GM18511 (cell line): ENCODE measurements around the gene LGALS9C.
"Not testable (repeated sequence)": the region's sequence is repeated elsewhere in the genome, so short reads cannot be mapped to it uniquely, and the experiment has no call there.

Experiments
- ATAC-seq: cut with Tn5 transposase; IDR thresholded peaks from one replicate; pipeline ENCODE4 v1.9.1; 2021; ENCODE audit warnings: mild to moderate bottlenecking, moderate library complexity; ENCODE audit not compliant: unreplicated experiment

The LGALS9C gene

DNA sequence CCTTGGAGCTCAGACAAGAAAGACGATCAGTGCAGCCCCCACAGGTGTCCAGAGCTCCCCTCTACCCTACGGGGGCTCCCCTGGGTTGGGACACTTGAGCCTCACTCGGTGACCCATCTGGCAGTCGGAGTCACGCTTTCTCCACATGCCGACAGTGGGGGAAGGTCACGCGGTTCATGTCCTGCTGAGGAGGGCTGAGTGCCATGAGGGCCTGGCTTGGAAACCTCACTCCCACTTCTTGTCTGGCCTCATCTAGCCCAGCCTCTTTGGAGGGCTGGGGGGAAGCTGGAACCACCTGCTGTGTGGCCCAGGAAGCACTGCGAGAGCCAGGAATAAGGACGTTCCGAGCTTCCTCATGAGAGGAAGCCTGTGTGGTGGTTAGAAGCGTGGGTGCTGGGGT is 1.8 kb downstream of the LGALS9C start:
- ATAC-seq, result not testable (repeated sequence)

DNA sequence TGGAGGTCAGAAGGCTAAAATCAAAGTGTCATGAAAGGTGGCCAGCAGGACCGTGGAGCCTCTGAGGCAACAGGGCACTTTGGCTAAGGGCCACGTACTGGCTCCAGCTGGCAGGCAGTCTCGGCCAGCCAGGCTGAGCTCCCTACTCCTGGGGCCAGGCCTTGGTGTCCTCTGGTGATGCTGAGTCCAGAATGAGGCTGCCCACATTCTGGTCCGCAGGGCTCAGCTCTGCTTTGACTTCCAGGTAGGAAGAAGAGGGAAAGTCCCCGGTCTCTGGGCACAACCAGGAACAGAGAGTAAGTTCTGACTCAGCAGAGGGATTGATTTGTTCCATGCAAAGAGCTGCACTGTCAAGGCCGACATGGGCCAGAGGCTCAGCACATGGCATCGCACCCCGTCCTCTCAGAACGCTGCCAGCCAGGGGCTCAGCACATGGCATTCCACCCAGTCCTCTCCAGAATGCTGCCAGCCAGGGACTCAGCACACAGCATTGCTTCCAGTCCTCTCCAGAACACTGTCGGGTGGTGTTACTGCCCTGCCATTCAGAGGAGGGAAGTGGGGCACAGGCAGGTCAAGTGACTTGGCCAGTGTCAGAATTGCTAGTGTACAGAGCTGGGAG is 2.5 kb downstream of the LGALS9C start:
- not testable (repeated sequence) for ATAC-seq

DNA sequence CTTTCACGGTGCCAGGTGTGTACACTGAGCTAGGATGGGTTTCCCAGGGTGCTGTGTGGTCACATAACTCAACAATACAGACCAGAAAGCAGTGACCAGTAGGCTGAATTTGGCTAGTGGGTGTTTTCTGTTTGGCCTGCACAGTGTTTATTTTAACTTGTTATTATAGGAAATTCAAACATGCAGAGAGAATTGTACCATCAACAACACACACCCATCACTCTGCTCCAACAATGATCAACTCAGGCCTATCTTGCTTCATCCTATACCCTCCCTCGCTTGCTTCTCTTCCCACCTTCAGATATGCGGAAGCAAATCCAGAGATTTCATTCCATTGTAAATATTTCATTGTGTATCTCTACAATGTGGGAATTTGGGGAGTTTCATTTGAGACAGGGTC is 5.2 kb downstream of the LGALS9C start:
- not testable (repeated sequence) for ATAC-seq

DNA sequence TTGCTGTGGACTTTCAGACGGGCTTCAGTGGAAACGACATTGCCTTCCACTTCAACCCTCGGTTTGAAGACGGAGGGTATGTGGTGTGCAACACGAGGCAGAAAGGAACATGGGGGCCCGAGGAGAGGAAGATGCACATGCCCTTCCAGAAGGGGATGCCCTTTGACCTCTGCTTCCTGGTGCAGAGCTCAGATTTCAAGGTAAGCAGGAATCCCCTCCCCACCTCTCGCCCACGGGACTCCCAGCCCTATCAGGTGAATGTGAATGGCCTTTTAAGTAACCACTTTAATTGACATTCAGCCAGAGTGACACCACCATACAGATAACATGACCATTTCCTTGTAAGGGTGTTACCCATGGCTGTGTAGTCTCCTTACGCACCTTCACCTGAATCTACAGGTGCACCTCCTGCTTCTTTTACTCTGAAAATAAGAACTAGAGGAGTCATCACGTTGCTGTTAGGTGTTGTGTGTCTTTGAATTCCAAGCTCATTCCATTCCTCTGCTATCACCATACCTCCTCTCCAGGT is 9.4 kb downstream of the LGALS9C start:
- not testable (repeated sequence) for ATAC-seq

DNA sequence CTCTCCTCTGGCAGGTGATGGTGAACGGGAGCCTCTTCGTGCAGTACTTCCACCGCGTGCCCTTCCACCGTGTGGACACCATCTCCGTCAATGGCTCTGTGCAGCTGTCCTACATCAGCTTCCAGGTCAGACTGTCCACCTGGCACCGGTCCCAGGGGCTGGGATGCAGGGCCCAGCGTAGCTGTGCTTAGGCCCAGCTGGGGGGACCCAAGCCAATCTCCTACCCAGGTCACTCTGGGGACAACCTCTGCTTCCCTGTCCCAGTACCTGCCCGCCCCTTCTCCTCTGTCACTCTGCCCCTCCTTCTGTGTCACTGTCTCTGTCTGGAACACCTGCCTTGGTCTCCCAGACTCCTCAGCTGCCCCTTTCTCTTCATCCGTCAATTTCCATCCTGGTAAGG is 11.0 kb downstream of the LGALS9C start:
- ATAC-seq, result not testable (repeated sequence)

DNA sequence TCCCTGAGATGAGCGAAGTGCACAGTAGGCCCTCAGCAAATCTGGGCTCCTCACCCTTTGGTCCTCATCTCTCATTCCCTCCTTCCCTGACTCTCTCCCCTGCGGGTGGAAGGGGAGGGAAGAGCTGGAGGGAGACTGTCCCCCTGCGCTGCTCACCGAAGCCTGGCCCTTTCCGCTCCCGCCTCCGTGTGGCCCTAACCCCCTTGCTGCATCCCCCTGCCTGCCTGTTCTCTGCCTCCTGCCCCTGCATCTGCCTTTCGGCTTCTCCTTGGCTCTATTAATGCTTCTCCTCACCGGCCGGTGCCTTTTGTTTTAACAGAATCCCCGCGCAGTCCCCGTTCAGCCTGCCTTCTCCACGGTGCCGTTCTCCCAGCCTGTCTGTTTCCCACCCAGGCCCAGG is 12.0 kb downstream of the LGALS9C start:
- ATAC-seq, result not testable (repeated sequence)

DNA sequence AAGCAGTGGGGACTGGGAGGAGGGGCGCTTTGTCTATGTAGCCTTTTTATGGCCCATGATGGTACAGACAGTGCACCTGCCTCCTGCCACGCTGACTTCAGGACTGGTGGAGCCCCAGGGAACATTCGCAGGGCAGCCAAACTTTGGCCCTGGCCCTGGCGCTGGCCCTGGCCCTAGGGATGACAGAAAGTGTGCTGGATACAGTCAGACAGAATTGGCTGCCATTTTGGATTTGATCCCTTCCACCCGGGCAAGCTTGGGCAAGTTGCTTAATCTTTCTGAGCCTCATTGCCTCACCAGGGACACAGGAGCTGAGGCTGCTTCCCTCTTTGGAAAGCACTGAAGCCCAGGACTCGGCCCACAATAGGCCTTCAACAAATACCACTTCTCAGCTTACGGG is 13.4 kb downstream of the LGALS9C start:
- ATAC-seq, result not testable (repeated sequence)

DNA sequence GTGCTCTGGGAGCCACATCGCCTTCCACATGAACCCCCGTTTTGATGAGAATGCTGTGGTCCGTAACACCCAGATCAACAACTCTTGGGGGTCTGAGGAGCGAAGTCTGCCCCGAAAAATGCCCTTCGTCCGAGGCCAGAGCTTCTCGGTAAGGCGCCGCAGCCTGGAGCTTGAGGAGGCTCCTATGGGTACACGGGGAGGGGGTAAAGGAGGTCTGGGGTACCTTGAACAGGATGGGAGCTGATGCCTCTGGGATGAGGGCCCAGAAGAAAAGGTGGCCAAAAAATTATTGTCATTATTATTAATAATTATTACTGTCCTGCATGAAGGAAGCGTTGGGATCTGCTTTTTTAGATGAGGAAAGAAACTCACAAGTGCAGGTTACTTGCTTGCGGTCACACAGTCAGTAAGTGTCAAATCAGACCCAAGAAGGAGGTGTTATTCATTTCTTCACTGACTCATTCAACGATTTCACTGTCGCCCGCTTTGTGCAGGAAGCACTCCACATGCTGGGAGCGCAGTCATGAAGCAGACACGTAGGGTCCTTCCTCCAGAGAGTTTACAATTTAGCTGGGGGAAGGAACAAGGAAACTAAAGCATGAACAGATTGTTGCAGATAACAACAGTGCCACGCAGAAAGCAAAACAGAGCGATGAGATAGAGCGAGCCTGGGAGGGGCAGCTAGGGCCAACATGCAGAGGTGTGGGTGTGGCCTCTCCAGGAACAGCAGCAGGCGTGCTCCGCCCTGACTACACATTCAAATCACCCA is 16.3 kb downstream of the LGALS9C start:
- ATAC-seq, result peak; percentile 77

DNA sequence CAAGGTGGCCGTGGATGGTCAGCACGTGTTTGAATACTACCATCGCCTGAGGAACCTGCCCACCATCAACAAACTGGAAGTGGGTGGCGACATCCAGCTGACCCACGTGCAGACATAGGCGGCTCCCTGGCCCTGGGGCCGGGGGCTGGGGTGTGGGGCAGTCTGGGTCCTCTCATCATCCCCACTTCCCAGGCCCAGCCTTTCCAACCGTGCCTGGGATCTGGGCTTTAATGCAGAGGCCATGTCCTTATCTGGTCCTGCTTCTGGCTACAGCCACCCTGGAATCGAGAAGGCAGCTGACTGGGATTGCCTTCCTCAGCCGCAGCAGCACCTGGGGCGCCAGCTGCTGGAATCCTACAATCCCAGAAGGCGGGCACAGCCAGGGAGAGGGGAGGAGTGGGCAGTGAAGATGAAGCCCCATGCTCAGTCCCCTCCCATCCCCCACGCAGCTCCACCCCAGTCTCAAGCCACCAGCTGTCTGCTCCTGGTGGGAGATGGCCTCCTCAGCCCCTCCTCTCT is 17.7 kb downstream of the LGALS9C start:
- ATAC-seq, result not testable (repeated sequence)

DNA sequence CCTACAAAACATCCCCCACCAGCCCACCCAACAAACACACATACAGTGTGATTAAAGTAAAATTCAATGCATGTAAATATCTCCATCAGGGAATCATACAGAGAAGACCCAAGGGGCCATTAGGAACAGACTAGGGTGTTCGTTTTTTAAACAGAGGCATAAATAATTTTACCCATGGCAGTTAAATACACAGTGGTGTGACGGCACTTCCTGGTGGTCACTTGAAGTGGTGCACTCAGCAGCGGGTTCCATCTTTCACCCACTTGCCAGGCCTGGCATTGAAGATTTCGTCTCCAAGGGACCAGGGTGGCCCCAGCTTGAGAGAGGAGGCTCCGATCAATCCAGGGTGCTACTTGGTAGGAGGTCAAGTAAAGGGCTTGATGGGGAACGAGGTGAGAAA is 20.5 kb downstream of the LGALS9C start:
- not testable (repeated sequence) for ATAC-seq

DNA sequence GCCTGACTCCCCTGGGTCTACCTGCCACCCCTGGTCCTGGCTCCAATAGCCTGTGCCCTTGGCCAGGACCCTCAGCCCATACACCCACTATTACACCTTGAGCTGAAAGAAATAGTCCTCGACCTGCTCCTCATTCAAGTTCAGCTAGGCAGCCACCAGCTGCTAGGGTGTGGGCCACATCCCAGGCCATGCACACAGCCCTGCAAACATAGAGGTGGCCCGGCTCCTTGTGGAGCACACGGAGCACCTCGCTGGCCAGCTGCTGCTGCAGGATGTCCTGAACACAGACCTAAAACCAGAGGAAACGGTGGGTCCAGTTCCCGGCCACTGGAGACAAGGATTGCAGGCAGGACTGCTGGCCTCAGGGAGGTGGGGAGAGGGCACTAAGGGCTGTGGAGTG is 22.5 kb downstream of the LGALS9C start:
- not testable (repeated sequence) for ATAC-seq

DNA sequence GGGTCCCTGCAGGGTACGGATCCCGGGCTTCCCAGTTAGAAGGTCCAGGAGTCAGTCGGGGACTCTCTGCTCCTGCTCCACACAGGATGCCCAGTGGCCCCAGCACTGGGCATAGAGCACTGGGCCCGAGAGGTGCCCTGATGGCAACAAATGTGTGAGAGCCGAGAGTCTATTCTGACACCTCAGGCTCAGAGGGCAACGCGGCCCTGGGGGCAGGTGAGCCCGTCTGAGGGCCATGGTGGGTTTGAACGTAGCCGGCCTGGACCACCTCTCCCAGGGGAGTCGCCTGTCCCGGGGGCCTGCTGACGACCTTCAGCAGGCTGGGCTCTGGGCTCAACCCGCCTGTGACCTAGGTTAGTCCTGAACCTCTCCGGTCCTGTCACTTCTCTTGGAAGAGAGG is 23.2 kb downstream of the LGALS9C start:
- not testable (repeated sequence) for ATAC-seq

DNA sequence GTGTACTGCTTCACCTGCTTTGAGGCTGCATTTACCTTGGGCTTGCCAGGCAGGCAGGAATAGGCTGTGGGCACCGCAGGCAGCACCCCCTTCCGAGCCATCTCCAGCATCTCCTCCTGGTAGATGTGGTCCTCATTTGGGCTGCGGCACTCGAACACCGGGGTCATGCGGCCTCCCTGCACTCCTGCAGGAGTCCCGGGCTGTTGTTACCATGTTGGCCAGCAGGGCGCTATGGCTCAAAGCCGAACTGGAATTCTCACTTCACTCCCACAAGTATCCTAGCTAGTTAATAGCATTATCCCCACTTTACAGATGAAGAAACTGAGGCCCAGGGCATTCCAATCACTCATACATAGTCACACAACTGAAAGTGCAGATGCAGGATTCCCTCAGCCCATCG is 23.7 kb downstream of the LGALS9C start:
- not testable (repeated sequence) for ATAC-seq

DNA sequence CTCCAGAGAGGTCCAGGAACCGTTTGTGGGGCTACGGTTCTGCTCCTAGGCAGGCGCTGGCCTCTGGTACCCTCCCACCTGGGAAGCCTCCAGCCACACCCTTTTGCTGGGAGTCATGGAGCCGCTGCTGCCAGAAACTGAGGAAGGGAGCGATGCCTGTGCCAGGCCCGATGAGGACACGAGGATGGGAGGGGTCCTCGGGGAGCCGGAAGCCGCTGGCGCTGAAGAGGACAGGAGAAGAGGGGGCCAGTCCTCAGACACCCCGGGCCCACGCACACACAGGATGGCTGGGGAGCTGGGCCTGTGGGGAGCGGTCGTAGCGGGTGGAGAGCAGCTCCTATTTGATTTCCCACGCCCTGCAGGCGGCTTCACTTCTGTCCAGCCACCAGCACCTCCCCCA is 24.2 kb downstream of the LGALS9C start:
- ATAC-seq, result not testable (repeated sequence)

DNA sequence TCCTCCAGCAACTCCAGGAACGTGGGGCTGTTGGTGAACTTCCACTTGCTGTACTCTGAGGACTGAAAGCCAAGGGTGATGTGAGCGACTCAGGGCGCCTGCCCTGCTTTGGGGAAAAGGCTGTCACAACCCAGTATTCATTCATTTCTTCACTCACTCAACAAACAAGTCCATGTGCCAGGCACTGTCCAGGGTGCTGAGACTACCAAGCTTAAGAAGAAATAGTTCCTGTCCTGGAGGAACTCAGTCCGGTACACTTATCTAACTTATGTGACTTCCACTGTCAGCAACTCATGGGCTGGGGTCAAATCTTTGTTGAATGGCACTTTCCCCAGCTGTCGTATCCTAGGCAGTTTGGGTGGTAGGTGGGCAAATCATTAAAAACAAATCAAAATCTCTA is 26.6 kb downstream of the LGALS9C start:
- not testable (repeated sequence) for ATAC-seq

DNA sequence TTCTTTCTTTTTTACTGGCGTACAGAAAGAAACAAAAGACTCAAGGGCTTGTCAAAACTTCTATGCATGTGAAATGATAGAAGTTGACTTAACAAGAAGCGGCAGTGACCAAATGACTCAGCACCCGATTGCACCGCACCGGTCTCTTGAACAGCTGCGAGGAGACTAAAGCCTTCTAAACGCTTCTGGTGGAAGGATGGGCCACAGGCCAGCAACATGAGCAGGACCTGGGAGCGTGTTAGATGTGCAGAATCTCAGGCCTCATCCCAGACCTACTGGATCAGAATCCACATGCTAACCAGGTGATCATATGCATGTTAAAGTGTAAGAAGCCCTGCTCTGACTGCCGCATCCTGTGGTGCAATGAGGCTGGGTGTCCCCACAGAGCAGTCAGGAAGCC is 31.1 kb downstream of the LGALS9C start:
- not testable (repeated sequence) for ATAC-seq

DNA sequence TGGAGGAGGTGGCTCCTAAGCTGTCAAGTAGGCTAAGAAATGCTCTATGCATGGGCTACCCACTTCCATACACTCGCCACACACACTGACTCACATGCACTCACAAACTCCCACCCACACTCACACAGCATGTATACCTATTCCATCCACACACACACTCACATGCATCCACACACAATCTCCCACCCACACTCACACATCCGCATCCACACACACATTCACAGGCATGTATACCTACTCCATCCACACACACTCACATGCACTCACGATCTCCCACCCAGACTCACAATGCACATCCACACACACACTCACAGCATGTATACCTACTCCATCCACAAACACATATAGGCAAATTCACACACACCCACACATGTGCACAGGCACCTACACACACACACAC is 32.1 kb downstream of the LGALS9C start:
- not testable (repeated sequence) for ATAC-seq

DNA sequence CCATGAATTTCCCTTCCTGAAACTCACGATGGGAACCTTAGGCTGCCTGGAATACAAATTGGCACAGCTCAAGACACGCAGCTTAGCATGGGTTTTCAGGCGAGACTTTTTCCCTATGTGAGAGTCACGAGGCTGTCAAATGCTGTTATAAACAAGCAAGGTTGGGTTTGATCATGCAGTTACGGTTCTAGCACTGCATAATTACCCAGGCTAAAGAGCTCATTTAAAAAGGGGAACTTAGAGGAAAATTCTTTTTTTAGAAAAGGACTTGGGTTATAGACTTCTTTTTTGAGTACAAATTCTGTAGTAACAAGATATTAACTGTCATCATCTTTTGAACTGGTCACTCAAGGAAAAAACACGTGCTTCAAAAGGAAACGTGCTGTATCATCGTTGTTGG is 44.5 kb downstream of the LGALS9C start:
- not testable (repeated sequence) for ATAC-seq

DNA sequence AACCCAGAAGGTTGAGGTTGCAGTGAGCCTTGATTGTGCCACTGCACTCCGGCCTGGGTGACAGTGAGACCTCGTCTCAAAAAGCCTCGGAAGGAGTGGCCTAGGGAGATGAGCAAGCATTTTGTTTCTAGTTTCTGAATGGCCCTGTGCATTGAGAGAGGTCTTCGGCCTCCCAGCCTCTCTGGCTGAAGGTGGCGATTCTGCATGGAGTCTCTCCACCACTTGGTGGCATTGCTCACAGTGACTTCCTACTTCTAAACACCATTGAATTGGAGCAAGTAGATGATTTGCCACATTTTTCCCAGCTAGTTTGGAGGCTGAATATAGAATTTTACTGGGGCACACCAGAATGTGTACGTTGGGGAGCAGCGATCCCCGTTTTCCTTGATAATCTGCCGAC is 48.4 kb downstream of the LGALS9C start:
- ATAC-seq, result not testable (repeated sequence)

DNA sequence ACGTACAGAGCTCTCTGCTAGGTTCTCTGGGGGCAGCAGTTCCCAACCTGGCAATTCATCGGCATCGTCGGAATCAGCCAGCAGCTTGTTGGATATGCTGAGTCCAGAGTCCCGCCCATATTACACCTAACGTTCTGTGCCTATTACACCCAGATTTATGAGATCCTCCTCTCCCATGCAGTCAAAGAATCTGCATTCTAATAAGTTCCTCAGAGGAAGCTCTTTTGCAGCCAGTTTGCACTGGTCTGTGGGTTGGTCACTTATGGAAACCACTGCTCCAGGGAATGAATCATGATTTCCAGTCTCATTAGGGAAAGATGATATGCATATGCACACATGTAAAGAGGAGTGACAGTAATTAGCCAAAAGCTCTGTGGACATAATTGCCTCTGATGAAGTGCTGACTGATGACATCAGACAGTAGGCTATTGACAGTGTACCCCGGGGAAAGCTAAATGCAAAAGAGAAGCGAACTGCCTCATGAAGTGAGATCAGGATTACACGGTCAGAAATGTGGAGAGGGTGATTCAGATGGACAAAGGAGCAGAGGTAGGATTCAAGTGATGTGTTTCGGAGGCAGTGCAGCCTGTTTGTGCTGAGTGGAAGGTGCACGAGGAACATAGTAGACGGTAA is 49.7 kb downstream of the LGALS9C start:
- ATAC-seq, result not testable (repeated sequence)

DNA sequence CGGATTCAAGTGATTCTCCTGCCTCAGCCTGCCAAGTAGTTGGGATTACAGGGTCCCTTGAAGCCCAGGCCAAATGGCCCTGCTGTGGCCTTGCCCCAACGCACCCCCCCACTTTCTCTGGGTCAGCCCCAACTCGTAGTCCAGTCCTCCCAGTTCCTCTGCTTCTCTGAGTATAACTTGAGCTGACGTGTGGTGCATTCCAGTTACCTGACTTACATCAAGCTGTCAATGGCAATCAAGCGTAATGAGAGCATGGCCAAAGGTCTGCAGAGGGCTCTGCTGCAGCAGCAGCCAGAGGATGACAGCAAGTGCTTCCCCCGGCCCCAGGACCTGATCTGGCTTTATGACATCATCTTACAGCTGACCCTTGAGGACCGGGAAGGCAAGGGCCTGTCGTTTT is 50.8 kb downstream of the LGALS9C start:
- not testable (repeated sequence) for ATAC-seq
